ENCODE measurements around the gene CD55.
"Not testable (repeated sequence)": the region's sequence is repeated elsewhere in the genome, so short reads cannot be mapped to it uniquely, and the experiment has no call there.

CD55 gene

DNA sequence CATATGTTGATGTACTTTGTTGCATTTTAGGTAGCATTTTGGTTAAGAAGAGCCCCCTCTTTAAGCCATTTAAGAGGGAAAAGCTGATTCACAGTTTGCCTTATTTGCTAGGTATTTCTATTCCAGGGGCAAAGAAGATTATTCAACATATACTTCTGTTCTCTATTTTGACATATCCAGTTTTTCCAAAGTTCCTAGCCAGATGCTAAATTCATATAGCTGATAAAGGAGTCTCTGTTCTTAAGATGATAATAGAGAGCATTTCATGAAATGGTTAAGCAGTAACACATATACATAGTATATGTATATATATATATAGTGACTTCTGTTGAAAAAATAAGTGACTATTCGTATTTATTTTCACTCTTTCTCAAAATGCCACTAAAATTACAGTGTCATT lies 15.5 kb upstream of the CD55 start:
- no peak for DNase-seq

DNA sequence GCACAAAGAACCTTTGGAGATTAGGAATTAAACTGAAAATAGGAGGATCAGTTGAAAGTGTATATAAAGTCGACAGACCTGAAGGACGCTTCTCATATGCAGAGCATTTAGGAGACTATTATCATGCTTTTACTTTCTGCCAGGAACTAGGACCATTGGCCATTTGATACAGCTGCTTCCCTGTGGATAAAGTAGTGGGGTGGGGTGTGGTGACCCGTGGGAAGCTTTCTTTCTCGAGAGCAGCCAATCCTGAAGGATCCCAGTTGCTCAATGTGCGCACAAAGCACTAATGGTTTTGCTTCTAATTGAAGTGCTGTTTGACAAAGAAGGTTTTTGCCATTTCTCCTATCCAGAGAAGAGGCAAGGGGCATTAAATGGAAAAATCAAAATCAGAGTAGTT lies 14.9 kb upstream of the CD55 start:
- DNase-seq, result no peak

DNA sequence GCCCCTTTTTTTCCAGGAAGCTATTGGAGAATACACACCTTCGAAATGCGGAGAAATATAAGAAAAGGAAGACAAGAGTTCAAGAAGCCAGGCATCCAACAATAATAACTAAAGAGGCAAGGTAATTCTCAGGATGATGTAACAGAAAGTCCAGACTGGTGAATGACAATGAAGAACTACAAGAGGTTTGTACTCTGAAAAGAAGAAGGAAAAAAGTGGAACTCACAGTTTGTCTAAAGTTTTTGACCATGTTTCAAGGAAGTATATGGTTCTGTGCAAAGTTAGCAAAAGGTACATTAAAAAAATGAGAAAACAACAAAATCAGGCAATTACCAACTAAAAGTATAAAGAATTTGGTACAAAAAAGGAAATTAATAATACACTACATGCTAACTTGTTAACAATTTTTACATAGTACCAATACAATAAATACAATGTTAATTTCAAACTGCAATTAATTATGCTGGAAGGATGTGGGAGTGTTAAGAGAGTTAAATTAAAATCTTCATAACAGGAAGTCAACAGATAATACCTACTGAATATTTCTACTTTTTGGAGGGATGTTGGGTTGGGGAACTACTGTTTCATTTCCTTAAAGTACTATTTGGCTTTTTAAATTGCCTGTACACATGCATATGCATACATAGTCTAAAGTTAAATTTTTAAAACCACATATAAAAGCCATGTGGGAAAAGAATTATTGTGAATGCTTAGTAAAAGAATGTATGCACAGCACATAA lies 12.9 kb upstream of the CD55 start:
- no peak for DNase-seq

DNA sequence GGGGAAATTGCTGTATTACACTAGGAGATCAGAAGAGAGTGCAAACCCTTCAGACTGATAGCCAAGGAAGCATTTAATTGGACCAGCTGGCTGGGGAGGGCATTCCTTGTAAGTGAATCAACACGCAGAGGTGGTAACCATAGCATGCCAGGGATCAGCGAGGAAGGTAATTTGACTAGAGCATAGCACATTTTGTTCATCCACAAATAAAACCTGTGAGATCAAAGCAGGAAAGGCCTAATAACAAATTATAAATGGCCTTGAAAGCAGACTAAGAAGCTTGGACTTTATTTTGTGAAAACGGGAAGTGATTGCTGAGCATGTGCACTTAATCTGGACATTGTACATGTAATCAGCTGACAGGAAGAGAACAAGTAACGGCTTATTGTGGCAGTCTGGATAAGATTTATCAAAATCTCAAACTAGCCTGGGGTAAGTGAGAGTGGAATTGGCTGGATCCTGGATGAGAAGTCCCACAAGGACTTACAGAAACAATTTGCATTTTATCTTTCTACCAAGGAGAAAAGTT lies 11.7 kb upstream of the CD55 start:
- peak; percentile 34 for DNase-seq

DNA sequence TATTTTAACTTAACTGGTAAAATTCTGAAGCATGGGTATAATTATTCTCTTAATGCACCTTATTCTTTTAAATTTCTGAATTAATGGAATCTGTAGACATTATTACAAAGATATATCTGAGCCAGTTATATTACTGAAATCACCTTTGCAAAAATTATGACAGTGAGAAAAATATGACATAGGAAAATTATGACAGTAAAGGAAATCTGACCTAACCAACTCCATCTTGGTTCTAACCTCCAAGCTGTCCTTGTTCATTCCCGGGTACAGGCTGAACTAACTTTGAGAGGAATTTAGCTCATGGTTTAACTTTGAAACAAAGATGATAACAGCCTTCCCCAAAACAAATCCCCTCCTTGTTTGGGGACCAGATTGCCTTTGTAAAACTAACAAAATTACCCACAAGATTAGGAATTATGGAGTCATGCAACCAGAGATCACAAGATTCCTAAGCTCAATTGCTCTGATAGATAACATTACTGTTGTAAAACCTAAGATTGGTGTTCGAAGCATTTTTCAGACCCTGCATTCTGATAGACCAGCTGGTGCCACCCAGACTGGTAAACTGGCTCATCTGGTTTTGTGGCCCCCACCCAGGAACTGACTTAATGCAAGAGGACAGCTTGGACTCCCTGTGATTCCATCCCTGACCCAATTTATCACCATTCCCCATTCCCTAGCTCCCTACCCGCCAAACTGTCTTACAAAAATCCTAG lies 9.4 kb upstream of the CD55 start:
- no peak for DNase-seq

DNA sequence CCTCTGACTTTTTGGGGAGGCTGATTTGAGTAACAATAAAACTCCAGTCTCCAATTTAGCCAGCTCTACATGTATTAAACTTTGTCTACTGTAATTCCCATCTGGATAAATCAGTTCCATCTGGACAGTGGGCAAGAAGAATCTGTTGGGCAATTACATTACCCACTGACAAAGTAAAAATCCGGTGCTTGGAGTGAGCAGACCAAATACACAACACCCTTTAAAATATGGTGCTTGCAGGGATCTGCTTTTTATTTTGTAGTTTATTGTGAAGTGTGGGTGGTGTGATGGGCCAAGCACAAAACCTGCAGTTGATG lies 8.9 kb upstream of the CD55 start:
- no peak for DNase-seq

DNA sequence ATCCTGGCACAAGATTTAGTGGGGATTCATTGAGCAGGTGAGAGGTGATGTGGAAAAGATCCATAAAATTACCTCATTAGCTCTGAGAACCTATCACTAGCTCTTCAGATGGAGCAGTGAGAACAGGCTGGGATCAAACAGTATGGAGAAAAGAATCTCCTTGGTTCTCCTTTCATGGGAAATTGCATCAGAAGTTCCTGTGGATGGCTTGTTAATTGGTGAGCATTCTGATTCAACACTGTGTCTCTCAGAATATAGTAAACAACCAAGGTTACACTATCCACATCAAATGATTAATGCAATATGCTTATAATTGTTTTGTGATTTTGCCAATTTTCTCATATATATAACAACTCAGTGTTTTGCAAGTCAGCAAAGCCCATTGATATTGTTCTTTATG lies 8.3 kb upstream of the CD55 start:
- no peak for DNase-seq

DNA sequence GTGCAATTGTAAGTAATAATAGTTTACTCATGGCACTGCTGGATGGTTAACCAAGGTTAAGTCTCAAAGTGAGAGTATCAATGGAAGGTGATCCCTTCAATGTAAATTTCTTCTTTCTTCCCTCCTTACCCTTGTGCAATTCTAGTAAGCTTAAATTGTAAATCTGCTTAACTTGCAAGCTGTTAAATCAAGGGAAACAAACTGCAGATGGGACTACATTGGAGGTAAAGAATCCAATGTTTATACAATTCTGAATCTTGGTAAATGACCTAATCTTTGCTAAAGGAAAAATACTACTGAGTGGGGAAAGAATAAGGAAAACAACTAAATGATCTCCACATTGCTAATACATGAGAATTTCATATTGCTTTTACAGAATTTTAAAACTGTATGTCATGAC lies 6.7 kb upstream of the CD55 start:
- DNase-seq, result no peak

DNA sequence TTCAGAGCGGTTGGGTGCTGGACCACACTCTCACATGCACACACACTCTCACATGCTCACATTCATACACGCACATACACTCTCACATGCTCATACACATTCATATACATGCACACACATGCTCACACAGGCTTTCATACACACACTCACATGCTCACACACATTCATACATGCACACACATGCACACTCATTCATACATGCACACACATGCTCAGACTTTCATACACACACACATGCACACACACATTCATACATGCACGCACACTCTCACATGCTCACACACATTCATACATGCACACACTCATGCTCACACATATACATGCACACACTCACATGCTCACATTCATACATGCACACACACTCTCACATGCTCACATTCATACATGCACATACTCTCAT lies 6.0 kb upstream of the CD55 start:
- no peak for DNase-seq

DNA sequence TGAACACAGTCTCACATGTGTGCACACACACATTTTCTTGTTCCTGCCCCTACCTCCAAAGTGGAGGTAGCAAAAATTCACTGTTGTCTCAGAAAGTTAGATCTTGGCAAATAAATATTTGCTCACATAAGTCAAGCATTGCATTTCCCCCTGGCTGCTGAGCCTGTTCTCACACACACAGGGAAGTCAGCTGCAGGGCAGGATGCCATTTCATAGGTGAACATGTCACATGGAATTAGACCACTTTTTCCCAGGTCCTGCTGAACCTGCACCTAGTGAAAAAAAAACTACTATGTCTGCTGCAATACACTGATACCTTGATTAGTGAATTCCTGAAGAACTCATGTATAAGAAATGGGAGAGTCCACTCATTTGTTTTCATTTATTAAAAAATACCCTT lies 5.3 kb upstream of the CD55 start:
- no peak for DNase-seq

DNA sequence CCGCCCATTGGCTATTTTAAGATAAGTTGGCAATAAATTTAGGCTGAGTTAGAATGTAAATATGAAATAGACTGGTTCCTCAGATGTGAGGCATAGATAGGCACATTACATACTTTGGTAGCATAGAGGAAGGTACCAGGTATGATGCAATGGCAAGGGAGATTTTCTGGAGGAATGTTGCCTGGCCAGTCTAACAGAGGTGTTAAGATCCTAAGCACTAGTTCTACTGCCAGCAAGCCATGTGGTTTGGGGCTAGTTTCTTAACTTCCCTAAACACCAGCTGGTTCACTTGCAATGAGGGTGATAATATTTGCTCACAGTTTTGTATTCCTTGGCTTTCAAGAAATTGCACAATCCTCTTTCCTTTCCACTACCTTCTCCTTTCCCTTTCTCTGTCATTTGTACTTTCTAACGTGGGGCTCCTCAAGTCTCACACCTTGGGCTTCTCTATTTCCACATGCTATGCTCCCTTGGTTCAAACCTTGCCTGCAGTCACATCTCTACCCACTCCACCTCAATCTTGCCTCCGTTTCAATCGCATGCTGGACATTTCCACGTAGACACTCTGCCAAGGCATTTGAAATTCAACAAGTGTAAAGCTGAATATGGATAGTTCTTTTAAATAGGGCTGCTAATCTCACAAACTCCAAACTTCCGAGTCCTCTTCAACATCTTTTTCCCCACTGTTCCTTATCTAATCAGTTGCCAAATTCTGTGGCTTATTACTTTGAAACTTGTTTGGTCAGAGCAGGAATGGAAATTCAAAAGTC lies 4.7 kb upstream of the CD55 start:
- no peak for DNase-seq

DNA sequence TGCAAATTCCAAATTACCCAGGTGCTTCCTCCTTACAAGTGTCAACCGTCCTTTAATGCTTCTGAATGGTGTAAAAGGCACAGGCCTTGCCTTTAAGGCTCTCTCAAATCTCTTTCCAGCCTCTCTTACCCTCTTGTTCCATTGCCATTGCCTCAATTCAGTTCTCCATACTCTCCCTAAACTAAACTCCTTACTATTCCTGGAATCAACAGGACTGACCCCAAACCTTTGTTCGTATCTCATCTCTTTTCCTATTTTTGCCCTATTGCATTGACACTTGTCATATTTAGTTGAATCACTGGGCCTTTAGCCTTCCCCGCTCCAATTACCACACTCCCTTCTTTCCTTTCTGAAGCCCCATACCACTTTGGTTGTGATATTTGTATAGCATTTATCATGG lies 3.9 kb upstream of the CD55 start:
- no peak for DNase-seq

DNA sequence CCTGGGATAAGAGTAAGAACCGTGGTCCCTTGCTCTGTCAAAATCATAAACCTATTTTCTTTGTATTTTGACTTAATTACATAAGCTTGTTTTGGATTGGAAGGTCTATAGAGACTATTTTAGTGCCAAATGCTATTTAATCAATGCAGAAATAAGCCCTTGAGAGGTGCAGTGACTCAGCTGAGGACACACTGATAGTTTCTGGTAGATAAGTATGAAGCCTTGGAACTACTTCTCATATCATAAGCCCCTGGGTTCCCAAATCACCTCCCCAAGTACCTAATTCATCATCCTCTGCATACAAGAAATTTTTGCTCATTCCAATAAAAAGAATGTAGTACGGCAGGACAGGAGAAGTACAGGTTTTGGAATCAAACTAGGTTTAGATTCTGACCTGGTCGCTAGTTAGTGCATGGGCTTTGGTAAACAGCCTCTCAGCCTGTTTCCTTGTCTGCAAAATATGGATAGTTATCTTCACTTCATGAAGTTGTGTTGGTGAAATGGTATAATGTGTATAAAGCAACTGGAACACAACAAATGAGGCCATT lies 3.3 kb upstream of the CD55 start:
- DNase-seq, result no peak

DNA sequence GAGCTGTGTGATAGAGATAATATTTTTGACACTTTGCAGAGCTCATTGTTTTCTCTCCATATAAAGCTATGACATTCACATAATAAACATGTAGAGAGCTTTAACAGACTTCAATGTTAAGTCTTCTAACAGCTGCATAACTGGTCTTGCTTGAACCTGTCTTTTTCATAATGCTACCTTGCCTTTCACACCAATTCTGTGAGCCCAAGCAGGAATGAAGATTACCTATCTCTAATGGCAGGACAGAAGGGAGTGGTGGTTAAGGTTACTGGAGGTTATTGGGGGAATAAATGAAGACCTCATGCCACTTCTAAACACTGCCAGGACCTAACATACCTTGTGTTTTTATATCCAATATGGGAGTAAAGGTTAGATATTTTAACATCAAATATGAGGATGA lies 2.3 kb upstream of the CD55 start:
- no peak for DNase-seq

DNA sequence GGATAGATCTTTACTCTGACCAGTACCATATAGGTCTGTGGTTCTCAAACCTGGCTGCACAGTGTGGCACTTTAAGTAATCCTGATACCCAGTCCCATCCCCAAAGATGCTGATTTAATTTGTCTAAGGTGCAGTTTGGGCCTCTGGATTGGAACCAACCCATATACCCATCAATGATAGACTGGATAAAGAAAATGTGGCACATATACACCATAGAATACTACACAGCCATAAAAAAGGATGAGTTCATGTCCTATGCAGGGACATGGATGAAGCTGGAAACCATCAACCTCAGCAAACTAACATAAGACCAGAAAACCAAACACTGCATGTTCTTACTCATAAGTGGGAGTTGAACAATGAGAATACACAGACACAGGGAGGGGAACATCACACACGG lies 1.4 kb upstream of the CD55 start:
- DNase-seq, result not testable (repeated sequence)

DNA sequence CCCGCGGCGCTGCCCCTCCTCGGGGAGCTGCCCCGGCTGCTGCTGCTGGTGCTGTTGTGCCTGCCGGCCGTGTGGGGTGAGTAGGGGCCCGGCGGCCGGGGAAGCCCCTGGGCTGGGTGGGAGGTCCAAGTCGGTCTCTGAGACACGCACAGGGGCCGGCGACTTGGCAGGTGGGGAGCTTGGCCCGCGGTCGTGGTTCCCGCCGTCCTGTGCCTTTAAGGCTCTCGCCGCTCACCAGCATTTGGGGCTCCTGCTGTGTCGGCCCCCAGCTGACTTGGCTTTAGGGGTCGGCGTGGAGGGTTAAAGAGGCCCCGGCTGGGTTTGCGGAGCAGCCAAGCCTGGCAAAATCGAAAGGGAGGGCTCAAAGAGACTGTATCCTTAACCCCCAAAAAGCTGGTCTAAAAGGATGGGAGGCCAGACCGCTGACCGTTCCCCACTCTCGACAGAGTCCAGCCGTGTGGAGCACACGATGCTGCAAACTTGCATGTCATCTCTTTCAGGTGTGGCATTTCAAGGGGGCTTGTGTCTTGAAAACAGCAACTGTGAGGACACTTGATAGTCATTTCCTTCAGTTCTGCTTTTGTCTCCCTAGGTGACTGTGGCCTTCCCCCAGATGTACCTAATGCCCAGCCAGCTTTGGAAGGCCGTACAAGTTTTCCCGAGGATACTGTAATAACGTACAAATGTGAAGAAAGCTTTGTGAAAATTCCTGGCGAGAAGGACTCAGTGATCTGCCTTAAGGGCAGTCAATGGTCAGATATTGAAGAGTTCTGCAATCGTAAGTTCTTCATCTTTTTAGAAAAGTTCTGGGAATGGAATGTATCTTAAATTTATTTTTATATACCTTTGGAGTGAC lies 540 bp downstream of the CD55 start:
- DNase-seq, result no peak

DNA sequence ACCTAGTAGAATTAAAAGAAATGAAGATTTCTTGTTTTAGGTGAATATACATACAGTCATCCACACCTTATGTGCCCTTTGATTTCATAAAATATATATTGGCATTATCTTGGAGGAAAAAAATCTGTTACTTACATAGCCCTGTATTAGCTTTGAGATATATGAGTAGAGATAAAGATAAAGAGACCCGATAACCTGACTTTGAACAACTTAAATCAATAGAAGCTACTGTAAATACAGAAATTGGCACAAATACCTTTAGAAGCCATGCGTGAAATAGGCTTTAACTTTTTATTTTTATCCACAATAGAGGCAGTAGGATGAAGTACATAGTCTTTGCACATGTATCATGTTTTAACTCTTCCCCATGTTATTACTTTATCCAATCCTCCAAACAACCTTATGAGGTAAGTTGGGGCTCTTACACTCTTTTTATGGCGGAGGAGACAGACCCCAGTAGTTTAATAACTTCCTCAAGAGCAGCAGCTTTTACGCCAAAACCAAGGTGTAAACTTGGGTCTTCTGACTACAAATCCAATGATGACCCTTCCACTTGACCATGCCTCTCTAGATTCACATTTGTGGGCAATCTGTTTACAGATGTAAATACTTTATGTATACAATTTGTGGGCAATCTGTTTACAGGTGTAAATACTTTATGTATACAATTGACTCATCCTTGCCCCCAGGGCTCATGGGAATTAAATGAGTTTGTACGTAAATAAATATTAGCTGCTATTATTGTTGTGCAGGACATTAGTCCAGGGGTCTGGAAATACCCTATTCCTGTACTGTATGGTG lies 2.1 kb downstream of the CD55 start:
- no peak for DNase-seq

DNA sequence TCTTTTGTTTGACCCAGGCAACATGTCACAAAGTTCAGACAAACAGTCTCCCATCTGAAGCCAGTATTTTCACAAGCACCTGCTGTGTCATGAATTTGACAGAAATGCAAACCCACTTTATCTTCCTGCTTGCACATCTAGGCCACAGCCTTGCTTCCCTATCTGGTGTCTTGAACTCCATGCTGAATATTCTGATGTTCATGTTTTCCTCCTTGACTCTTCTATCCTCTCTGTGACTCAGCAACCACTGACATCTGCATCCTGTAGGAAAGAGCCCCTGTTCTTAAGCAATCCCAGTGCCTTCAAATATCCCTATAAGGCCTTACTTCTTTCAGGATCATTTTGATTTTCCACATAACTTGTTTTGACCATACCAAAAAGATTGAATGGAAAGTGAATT lies 6.5 kb downstream of the CD55 start:
- DNase-seq, result no peak

DNA sequence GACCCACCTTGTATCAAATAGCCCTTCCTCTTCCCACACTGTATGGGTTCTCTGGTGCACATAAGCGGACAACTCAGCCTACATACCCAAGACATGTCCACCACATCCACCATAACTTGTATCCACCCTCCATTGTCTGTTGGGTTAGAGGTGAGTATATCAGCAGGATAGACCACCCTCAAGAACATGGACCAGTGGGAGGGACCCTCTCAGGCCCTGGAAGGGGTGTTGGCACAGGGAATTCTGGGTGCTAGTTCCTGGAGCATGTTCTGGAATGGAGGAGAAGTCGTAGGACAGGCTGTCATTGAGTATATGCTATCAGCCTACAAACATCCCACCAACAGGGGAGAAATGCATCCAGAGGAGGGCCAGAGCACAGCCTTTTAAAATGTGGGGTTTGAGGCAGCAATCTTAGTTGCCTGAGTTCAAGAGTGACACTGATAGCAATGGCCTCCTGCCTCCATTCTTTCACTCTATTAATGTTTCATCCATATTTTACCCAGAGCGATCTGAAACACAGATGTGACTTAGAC lies 7.5 kb downstream of the CD55 start:
- no peak for DNase-seq

DNA sequence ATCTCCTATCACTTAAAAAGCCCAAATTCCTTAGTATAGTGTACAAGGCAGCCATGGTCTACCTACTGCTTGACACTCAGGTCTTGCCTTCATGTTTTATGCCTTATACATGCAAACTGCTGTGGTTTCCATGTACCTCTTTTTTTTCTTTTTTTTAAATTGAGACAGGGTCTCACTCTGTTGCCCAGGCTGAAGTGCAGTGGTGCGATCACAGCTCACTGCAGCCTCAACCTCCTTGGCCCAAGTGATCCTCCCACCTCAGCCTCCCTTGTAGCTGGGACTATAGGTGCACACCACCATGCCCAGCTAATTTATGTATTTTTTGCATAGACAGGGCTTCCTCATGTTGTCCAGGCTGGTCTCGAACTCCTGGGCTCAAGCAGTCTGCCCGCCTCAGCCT lies 8.0 kb downstream of the CD55 start:
- no peak for DNase-seq

DNA sequence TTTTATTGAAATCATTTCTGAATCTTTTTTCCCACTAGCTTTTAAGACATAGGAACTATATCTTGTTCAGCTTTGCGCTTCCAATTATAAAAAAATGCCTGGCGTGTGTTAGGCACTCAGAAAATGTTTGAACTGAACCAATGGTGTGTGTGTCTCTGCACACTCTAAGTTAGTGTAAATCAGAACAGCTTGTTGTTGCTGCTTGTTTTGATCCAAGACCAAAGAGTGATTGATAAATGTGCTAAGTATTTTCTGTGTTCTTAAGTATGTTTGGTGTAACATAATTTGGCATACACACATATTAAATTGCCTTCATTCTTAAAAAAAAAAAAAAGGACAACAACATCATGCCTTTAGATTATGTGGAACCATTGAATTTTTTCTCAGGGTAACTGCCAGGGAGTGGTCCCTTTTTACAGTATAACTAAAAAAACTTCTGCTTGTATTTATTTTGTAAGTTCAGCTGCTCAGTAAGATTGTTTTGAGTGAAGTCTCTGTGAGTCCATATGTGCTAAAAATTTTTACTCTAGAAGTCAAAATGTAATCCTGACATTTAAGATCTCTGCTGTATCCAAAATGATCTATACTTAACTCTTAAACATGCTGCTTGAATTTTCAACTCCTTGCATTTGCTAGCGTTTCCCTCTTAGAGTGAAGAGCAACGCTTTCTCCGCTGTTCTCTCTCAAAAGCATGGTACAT lies 8.7 kb downstream of the CD55 start:
- DNase-seq, result no peak

Measured in DMS153 (cell line).